LNCAP (cell line): ENCODE data around the gene RNF220.

ENCODE experiments used
- TF ChIP-seq, protein P1 (sequence below): fragments of 450-650 bp; IDR thresholded peaks from 2 replicates; pipeline ENCODE4 v1.5.1; 2017; ENCODE audit warnings: mild to moderate bottlenecking

Gene RNF220

DNA sequence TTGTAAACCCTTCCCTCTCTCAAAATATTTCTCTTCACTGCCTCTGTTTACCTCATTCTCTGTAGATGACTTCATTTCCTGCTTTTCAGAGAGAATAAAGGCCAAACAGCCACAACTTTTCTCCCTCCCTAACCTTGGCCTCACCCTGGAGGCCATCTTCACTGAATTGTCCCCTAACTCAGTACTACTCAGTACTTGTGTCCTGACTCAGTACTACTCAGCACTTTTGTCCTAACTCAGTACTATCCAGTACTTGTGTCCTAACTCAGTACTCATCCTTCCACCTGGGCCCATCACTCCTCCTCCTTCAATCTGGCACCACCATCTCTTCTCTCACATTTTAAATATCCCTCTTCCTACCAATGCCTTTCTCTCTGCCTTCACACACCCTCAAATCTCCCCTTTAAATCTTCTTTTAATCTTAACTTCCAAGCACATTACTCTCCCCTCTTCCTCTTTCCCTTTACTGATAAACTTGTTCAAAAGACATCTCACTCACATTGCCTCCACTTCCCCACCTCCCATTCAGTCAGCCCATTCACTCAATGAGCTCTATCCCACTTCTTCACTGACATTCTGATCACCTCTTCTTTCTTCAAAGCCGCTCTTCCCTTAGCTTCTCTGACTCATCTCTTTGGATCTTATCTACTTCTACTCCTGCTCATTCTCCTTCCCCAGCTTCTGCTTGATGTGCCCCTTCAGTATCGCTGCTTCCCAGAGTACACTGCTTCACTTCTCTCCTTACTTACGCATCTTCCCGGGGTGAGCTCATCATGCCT, 121.4 kb downstream of the RNF220 start:
- TF ChIP-seq, protein P1, sequence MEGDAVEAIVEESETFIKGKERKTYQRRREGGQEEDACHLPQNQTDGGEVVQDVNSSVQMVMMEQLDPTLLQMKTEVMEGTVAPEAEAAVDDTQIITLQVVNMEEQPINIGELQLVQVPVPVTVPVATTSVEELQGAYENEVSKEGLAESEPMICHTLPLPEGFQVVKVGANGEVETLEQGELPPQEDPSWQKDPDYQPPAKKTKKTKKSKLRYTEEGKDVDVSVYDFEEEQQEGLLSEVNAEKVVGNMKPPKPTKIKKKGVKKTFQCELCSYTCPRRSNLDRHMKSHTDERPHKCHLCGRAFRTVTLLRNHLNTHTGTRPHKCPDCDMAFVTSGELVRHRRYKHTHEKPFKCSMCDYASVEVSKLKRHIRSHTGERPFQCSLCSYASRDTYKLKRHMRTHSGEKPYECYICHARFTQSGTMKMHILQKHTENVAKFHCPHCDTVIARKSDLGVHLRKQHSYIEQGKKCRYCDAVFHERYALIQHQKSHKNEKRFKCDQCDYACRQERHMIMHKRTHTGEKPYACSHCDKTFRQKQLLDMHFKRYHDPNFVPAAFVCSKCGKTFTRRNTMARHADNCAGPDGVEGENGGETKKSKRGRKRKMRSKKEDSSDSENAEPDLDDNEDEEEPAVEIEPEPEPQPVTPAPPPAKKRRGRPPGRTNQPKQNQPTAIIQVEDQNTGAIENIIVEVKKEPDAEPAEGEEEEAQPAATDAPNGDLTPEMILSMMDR = no peak

DNA sequence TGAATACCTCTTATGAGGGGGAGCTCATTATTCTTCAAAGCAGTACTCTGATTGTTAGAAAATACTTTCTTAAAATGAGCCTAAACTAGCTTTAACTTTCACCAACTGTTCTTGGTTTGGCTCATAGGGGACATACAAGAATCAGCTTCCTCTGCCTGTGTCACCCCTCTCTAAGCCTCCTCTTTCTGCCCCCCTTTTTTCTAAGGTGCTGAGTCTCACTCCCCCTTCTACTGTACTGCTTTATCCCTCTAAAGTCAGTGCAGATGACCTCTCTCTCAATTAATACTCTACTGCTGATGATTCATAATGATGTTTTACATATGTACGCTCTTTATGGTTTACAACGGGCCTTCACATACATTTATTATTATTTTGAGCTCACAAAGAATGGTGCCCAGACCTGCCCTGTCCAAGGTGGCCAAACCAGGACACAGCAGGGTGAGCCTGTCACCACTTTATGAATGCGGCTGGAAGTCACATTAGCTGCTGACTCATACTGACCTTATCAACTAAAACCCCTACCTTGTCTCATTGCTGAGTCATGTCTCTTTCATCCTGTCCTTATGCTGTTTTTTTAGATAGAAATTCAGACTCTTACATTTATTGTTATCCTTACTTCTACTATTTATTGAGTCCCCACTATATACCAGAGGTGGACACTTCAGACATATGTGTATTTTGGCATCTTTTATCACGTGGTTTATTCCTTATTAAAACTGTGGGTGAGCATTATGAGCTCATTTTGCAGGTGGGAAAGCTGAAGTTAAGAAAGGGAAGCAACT, 126.9 kb downstream of the RNF220 start:
- TF ChIP-seq, protein P1 = no peak

DNA sequence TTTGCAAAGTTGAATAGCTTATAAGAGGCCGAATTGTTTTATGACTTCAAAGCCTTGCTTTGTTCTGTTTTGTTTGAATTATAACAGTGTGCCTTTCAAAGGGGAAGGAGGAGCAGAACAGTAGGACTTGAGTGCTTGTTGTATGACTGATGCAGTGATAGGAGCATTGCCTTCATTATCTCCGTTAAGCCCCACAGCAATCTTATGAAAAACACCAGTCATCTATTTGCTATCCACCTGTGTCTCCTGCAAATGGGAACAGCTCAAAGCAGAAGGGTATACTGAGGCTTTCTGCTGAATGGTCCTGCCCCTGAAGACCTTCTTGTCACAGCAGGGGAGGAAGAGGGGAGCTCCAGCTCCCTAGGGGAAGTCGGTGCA, 127.5 kb downstream of the RNF220 start:
- TF ChIP-seq, protein P1 = no peak

DNA sequence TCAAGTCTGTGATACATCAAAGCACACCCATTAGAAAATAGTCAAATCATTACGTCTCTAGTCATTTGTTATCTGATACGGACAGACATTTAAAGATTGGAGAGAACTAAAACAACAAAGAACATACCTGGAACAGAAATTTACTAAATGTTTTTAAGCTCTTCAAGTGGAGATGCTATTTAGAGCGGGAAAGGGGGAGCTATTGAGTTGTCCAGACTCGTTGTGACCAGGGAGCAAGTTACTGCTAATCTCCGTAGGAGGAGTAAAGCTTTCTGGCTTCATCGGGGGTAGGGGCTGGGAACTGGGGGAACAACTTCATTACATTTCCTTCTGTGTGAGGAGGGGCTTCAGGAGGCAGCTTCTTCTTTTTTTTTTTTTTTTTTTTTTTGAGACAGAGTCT, 129.7 kb downstream of the RNF220 start:
- TF ChIP-seq, protein P1 = no peak

DNA sequence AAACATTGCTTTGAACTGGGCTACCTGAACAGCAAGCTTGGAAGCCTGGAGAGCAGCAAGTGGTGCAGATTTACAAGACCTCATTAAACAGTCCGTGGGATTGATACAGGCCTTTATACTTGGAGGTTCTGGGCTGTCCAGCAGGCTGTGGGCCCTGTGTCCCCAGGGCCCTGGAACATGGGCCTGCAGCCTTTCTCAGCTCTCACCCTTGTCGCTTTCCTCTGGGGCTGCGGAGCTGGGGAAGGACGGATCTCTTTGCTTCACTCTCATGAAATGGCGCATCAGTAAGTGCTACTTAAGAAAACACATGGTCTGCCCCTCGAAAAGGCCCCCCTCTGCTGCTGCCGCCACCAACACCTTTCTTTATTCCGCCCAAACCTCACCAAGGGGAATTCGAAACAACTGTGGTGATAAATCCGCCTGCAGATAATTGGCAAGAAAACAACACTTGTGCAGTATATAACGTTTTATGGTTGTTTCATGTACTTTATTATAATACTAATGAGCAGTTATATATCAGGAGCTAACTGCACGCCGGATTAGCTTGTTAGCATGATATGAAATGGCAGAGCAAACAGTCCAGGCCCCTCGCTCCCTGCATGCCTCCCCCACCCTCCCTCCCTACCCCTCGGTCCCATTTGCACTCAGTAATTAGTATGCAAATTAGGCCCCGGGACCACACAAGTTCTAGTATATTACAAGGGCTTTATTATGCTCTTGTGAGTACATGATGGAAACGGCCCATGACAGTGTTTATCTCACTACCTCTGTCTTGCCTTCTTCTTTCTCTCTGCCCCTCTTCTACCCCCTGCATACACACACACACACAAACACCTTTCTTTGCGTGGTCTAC, 131.5 kb downstream of the RNF220 start:
- TF ChIP-seq, protein P1 = no peak

DNA sequence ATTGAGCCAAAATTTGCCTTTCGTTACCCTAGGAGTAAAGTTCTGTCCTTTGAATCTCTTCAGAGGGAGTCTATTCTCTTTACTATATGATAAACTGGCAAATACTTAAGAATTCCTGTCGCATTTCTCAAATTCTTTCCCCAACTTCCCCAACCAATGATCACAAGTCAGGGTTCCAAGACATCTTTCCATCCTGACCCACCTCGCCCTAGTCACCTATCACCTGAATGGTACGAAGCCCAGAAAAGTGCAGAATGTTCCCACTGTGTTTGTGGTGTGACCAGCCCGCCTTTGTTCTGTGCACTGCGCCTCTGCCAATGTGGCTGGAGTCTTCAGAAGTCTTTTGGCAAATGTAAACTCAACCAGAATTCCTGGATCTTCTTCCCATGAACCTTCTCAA, 132.5 kb downstream of the RNF220 start:
- TF ChIP-seq, protein P1 = no peak

DNA sequence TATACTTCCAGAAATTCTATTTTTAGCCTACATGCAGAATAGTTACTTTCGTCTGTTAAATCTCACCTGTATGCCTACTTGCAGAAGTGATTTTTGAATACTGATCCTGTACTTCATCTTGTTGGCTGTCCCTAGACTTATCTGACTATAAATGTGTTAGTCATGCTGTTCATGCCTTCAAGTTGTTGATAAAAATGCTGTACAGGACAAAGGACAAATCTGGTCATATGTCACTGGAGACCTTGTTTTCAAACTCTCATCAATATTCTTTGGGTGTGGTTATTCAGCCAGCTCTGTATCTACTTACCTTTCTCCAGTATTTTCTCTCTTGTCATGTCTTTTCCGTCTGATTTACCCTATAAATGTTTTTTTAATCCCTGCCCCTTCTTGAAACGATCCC, 132.9 kb downstream of the RNF220 start:
- TF ChIP-seq, protein P1 = no peak
